ENCODE data around the gene FAM168B.

GRCh38 chr2:131010566-131010965 lies 82.7 kb downstream of the FAM168B start:
- TF ChIP-seq RCOR1 (IDR thresholded peaks at IDR 0.05; ENCODE audit: low read depth, low read length) (no peak), EP300 (IDR thresholded peaks at IDR 0.05) (no peak)
- TF ChIP-seq, protein P1, sequence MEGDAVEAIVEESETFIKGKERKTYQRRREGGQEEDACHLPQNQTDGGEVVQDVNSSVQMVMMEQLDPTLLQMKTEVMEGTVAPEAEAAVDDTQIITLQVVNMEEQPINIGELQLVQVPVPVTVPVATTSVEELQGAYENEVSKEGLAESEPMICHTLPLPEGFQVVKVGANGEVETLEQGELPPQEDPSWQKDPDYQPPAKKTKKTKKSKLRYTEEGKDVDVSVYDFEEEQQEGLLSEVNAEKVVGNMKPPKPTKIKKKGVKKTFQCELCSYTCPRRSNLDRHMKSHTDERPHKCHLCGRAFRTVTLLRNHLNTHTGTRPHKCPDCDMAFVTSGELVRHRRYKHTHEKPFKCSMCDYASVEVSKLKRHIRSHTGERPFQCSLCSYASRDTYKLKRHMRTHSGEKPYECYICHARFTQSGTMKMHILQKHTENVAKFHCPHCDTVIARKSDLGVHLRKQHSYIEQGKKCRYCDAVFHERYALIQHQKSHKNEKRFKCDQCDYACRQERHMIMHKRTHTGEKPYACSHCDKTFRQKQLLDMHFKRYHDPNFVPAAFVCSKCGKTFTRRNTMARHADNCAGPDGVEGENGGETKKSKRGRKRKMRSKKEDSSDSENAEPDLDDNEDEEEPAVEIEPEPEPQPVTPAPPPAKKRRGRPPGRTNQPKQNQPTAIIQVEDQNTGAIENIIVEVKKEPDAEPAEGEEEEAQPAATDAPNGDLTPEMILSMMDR (IDR thresholded peaks at IDR 0.05) = no peak
- TF ChIP-seq, protein P2, sequence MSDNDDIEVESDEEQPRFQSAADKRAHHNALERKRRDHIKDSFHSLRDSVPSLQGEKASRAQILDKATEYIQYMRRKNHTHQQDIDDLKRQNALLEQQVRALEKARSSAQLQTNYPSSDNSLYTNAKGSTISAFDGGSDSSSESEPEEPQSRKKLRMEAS (IDR thresholded peaks at IDR 0.05) = no peak

Data from A549 (cell line).